SKM-1 treated with dmso at 0.1 percent for 144 hours (cell line): ENCODE results near the gene STPG4.
"Not testable (repeated sequence)": the region's sequence is repeated elsewhere in the genome, so short reads cannot be mapped to it uniquely, and the experiment has no call there.

ENCODE experiments used
- DNase-seq: peaks from one replicate; lab custom pipeline; 2025; ENCODE audit not compliant: unreplicated experiment; lab: John Stamatoyannopoulos, UW

The STPG4 gene

GRCh38 chr2:47155091-47155876 lies at the start of gene STPG4:
TSS of gene STPG4 (minus strand) at chr2:47155308. CDS start at chr2:47155251, 57 bp downstream.
- no peak for DNase-seq

- no peak for DNase-seq
Measured at GRCh38 chr2:47204691-47205090, 49.6 kb upstream of the STPG4 start.

GRCh38 chr2:47203995-47204394 lies 48.9 kb upstream of the STPG4 start:
- DNase-seq: no peak

- DNase-seq: no peak
Measured at GRCh38 chr2:47201224-47201623, 46.1 kb upstream of the STPG4 start.

GRCh38 chr2:47198985-47199451 lies 43.9 kb upstream of the STPG4 start:
- DNase-seq: no peak

- DNase-seq: no peak
Measured at GRCh38 chr2:47196499-47196898, 41.4 kb upstream of the STPG4 start.

GRCh38 chr2:47196046-47196445 lies 40.9 kb upstream of the STPG4 start:
- DNase-seq: no peak

GRCh38 chr2:47195148-47195547 lies 40.0 kb upstream of the STPG4 start:
- DNase-seq: no peak

GRCh38 chr2:47194410-47194809 lies 39.3 kb upstream of the STPG4 start:
- DNase-seq: no peak

GRCh38 chr2:47193607-47194006 lies 38.5 kb upstream of the STPG4 start:
- no peak for DNase-seq

GRCh38 chr2:47190188-47190881 lies 35.2 kb upstream of the STPG4 start:
- DNase-seq: no peak

GRCh38 chr2:47189635-47190034 lies 34.5 kb upstream of the STPG4 start:
- no peak for DNase-seq

- DNase-seq: no peak
Measured at GRCh38 chr2:47187069-47187468, 32.0 kb upstream of the STPG4 start.

GRCh38 chr2:47186351-47186750 lies 31.2 kb upstream of the STPG4 start:
- DNase-seq: no peak

- not testable (repeated sequence) for DNase-seq
Measured at GRCh38 chr2:47185098-47185497, 30.0 kb upstream of the STPG4 start.

- no peak for DNase-seq
Measured at GRCh38 chr2:47181176-47181575, 26.1 kb upstream of the STPG4 start.

- DNase-seq: no peak
Measured at GRCh38 chr2:47180531-47180930, 25.4 kb upstream of the STPG4 start.

GRCh38 chr2:47179388-47179787 lies 24.3 kb upstream of the STPG4 start:
- peak; percentile 86 for DNase-seq

- DNase-seq: no peak
Measured at GRCh38 chr2:47178341-47178740, 23.2 kb upstream of the STPG4 start.

GRCh38 chr2:47177043-47177565 lies 22.0 kb upstream of the STPG4 start:
- no peak for DNase-seq

GRCh38 chr2:47174733-47175361 lies 19.7 kb upstream of the STPG4 start:
- DNase-seq: peak; percentile 17
